Stimulated activated CD8-positive, alpha-beta memory T cell treated with anti-CD3 and anti-CD28 coated beads, Interleukin-4, amount 100 ng/mL, for 24 hours (primary cell): ENCODE measurements around the gene TRAF3IP1.
A peak's percentile ranks its signal among the peaks of the same experiment; 100 is the strongest.
"Not testable (repeated sequence)": the region's sequence is repeated elsewhere in the genome, so short reads cannot be mapped to it uniquely, and the experiment has no call there.

Experiments used
- DNase-seq: peaks from one replicate; pipeline ENCODE4 v3.0.0-alpha.2; 2020; ENCODE audit warnings: low read depth

The TRAF3IP1 gene

GRCh38 chr2:238288650-238289573 lies 31.4 kb upstream of the TRAF3IP1 start:
- peak; percentile 96 for DNase-seq

GRCh38 chr2:238289574-238289973 lies 30.7 kb upstream of the TRAF3IP1 start:
- no peak for DNase-seq

- DNase-seq = peak; percentile 27
Measured at GRCh38 chr2:238290091-238290509, 30.2 kb upstream of the TRAF3IP1 start.

- DNase-seq = no peak
Measured at GRCh38 chr2:238290715-238291549, 29.4 kb upstream of the TRAF3IP1 start.

GRCh38 chr2:238291550-238292281 lies 28.6 kb upstream of the TRAF3IP1 start:
- no peak for DNase-seq

GRCh38 chr2:238294046-238294392 lies 26.3 kb upstream of the TRAF3IP1 start:
- DNase-seq = no peak

GRCh38 chr2:238294393-238295143 lies 25.8 kb upstream of the TRAF3IP1 start:
- no peak for DNase-seq

GRCh38 chr2:238295144-238296112 lies 24.9 kb upstream of the TRAF3IP1 start:
- no peak for DNase-seq

- no peak for DNase-seq
Measured at GRCh38 chr2:238296638-238297457, 23.5 kb upstream of the TRAF3IP1 start.

- DNase-seq = no peak
Measured at GRCh38 chr2:238299803-238300202, 20.5 kb upstream of the TRAF3IP1 start.

GRCh38 chr2:238302087-238302486 lies 18.2 kb upstream of the TRAF3IP1 start:
- no peak for DNase-seq

GRCh38 chr2:238302751-238303150 lies 17.6 kb upstream of the TRAF3IP1 start:
- no peak for DNase-seq

- DNase-seq = no peak
Measured at GRCh38 chr2:238304116-238304515, 16.2 kb upstream of the TRAF3IP1 start.

- no peak for DNase-seq
Measured at GRCh38 chr2:238305092-238305862, 15.0 kb upstream of the TRAF3IP1 start.

GRCh38 chr2:238305965-238306671 lies 14.2 kb upstream of the TRAF3IP1 start:
- DNase-seq = no peak

GRCh38 chr2:238306672-238306998 lies 13.7 kb upstream of the TRAF3IP1 start:
- no peak for DNase-seq

GRCh38 chr2:238308177-238308576 lies 12.1 kb upstream of the TRAF3IP1 start:
- DNase-seq = no peak

GRCh38 chr2:238310721-238311120 lies 9.6 kb upstream of the TRAF3IP1 start:
- DNase-seq = not testable (repeated sequence)
